ENCODE measurements around the gene CRYBG3. TPM values are rescaled to one million over a fixed set of nuclear protein-coding genes. Genes with fewer than 3 reads are reported as not detected.

The CRYBG3 gene
- polyA plus RNA-seq, 1 donor from 2014 or later, result 1.7 TPM

DNA sequence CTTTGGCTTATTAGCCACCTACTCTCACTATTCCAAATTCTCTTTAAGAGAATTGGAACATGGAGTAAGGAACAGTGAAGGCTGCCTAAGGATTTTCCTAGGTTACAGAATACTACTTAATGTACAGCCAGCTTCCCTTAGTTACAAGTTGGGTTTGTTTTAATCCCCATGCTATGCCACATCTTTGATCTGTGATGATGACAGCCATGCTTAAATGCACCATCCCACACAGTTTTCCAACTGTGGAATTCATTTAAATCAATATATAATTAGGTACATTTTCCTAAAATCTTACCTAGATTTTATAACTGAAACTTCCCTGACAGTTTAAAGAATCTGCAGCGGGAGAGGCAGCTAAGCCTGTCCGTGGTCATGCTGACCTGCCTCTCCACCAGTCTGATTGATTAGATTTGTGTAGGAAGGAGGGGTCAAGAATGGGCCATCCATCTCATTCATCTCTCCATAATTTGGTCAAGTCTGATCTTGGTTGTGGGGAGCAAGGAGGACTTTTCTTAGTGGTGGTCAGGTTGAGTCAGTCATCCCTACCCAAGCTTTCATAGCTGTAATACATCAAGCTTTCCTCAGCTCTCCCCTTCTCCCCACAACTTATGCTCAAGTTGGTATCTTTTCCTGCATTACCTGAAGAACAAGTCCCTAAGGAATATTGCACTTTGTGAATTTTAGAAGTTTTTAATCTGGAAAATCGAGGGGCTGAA, 113.3 kb downstream of the CRYBG3 start:
- H3K4me1 Mint-ChIP-seq, result no peaks in the 10 kb centered on the region
- H3K27ac Mint-ChIP-seq, result no peak overlapping the region
- H3K4me3 Mint-ChIP-seq, result no peak overlapping the region
- no peaks in the 10 kb centered on the region for H3K27me3 Mint-ChIP-seq
- H3K9me3 Mint-ChIP-seq, result no peaks in the 10 kb centered on the region
- peaks cover 5% of the 10 kb centered on the region for H3K36me3 Mint-ChIP-seq

DNA sequence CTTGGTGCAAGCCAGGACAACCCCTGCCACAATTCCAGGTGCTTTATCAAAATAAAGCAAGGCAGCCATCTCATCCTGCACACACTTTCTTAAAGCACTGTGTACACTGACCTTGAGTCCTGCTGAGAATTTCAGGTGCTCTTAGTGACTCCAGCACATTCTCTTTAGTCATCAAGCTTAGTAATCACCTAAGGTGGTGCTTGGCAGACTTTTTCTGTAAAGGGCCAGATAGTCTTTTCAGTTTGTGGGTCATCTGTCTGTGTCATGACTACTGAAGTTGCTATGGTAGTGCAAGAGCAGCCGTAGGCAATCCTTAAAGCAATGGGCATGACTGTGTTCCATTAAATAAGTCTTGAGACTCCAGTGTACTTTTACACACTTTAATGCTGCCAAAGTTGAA, 114.0 kb downstream of the CRYBG3 start:
- no peaks in the 10 kb centered on the region for H3K4me1 Mint-ChIP-seq
- H3K36me3 Mint-ChIP-seq, result peaks cover 3% of the 10 kb centered on the region
- no peak overlapping the region for H3K4me3 Mint-ChIP-seq
- H3K9me3 Mint-ChIP-seq, result no peaks in the 10 kb centered on the region
- no peaks in the 10 kb centered on the region for H3K27me3 Mint-ChIP-seq
- no peak overlapping the region for H3K27ac Mint-ChIP-seq

DNA sequence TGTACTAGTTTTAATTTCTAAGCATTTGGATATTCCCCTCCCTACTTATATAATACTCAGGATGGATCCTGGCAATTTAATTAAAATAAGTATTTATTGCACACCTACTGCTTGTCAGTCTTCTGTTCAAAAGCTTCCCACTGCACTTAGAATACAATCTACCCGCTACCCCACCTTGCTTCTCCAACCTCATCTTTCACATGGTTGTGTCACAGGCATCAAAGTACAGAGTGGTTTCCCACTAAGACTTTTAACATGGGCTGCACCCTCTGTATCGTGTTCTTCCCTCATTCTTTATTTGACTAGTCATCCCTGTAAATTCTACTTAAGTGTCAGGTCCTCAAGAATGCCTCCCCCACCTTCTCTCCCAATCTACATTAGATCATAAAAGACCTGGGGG, 115.4 kb downstream of the CRYBG3 start:
- no peaks in the 10 kb centered on the region for H3K4me1 Mint-ChIP-seq
- peaks cover 3% of the 10 kb centered on the region for H3K36me3 Mint-ChIP-seq
- peak overlapping the region in 2 of 3 donors; percentile 2 to 17 for H3K27ac Mint-ChIP-seq
- H3K9me3 Mint-ChIP-seq, result no peaks in the 10 kb centered on the region
- H3K4me3 Mint-ChIP-seq, result no peak overlapping the region
- H3K27me3 Mint-ChIP-seq, result no peaks in the 10 kb centered on the region

DNA sequence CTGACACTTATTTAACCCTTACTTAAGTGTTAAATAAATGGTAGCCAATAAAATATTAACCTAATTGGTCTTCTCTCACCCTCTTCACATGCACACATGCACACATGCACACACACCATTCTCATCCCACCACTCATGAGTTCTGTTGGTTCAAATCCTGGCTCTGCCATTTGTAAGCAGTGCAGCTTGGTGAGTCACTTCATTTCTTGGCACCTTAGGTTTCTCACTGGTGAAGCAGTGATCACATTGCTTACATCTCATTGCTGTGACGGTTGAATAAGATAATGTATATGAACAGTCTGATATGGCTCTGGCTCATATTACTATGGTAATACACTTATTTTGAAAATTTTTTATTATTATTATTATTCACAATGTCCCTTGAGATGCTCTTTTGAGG, 116.6 kb downstream of the CRYBG3 start:
- H3K4me3 Mint-ChIP-seq, result no peak overlapping the region
- no peaks in the 10 kb centered on the region for H3K9me3 Mint-ChIP-seq
- H3K27ac Mint-ChIP-seq, result peak overlapping the region in 1 of 3 donors; percentile 44
- H3K4me1 Mint-ChIP-seq, result no peaks in the 10 kb centered on the region
- H3K27me3 Mint-ChIP-seq, result no peaks in the 10 kb centered on the region
- peaks cover 5% of the 10 kb centered on the region for H3K36me3 Mint-ChIP-seq

DNA sequence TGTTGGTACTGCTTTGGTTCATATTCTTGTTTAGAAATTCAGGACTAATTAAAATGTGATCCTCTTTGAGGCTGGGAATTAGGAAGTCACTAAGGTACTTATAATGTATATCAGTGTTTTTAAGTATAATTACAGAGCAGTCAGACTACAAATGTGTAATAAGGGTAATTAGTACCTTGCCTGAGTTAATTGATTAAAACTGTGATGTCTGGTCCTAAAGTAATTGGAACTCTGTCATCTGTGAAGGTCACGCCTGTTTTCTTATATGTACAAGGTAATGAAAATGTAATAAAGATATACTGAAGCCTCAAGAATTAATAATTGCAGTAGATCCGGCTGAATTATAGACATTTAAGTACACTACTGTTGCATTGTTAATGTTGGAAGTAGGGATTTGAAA, 117.6 kb downstream of the CRYBG3 start:
- no peak overlapping the region for H3K27ac Mint-ChIP-seq
- H3K9me3 Mint-ChIP-seq, result no peaks in the 10 kb centered on the region
- peaks cover 5% of the 10 kb centered on the region for H3K36me3 Mint-ChIP-seq
- H3K27me3 Mint-ChIP-seq, result no peaks in the 10 kb centered on the region
- no peaks in the 10 kb centered on the region for H3K4me1 Mint-ChIP-seq
- H3K4me3 Mint-ChIP-seq, result no peak overlapping the region

DNA sequence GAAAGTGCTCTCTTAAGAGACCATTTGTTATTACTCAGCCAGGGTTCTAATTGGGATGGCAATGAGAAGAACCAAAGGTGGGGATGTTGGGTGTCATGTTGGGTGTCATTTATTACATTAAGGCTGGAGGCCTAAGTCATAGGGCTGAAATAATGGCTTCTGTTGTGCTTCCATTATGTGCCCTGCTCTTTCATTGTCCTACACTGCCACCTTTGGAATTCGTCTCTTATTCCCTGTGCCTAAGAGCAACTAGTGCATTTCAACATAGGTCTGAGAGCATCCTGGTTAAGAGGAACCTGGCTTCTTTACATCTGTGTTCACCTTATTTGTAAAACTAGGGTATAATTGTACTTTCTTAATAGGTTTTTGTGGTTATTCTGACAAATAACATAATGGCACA, 118.2 kb downstream of the CRYBG3 start:
- H3K9me3 Mint-ChIP-seq, result no peaks in the 10 kb centered on the region
- no peak overlapping the region for H3K4me3 Mint-ChIP-seq
- H3K36me3 Mint-ChIP-seq, result peaks cover 5% of the 10 kb centered on the region
- no peaks in the 10 kb centered on the region for H3K27me3 Mint-ChIP-seq
- no peaks in the 10 kb centered on the region for H3K4me1 Mint-ChIP-seq
- no peak overlapping the region for H3K27ac Mint-ChIP-seq

DNA sequence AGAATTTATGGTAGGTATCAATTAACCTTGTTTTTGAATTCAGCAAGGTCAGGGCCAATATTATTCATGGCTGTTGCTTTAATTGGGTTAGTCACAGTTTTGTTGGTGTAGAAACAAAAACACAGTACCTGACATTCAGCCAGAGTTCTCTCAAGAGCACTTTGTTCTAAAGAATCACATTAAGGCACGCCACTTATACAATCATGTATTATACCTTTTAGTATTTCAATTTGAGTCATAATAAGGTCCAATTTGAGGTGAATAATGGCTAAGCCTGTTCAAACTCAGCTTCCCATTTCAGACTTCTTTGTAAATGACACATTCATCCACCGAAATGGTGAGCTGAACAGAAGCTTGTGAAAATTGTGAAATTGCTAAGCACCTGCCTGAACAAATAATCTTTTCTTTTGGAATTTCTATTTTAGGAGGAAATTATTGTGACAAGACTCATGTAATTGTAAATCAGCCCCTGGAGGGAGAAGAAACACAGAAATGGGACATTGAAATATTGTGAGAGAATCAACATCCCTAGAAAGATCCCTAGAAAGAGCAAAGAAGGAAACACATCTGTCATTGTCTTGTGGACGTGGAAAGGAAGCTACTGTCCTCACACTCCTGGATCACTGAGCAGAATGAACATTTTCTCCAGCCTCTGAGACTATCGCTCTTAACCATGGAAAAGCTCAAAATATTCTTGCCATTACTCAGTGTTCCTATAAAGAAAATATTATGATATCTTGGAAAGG, 121.2 kb downstream of the CRYBG3 start:
- peaks cover 11% of the 10 kb centered on the region for H3K36me3 Mint-ChIP-seq
- no peaks in the 10 kb centered on the region for H3K27me3 Mint-ChIP-seq
- peak overlapping the region in 1 of 3 donors; percentile 42 for H3K27ac Mint-ChIP-seq
- H3K9me3 Mint-ChIP-seq, result no peaks in the 10 kb centered on the region
- H3K4me1 Mint-ChIP-seq, result no peaks in the 10 kb centered on the region
- H3K4me3 Mint-ChIP-seq, result no peak overlapping the region

DNA sequence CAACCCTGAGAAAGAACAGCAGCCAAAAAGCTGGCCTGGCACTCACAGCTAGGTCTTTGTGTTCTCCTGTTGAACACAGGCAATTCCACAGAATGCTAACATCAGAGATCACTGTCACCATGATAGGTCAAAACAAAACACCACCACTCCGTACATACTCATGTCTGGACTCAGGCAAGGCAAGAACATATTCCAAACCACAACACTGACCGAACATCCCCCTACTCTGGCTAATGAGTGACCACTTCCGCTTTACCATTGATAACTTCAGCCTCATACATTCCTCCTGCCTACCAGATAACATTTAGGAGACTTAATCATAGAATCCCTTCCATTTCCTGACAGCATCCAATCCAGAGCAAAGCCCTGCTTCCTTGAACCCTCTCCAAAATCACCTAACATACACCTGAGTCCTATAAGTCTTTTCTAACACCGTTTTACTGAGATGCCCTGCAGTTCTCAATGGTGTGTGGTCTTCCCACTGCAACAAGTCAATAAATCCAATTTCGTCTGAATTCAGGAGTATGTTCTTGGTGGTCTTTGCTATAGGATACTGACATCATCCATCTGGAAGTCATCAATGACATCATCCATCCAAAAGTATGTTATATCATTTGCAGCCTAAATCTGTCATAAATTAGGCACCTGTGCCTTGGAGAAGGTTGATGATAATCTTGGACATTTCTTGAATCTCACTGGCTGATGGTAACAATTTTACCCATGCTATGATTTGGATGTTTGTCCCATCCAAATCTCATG, 126.7 kb downstream of the CRYBG3 start:
- Mint-ChIP-seq H3K36me3 (peaks cover 29% of the 10 kb centered on the region), H3K4me3 (no peak overlapping the region), H3K9me3 (no peaks in the 10 kb centered on the region), H3K27ac (no peak overlapping the region), H3K27me3 (no peaks in the 10 kb centered on the region), H3K4me1 (no peaks in the 10 kb centered on the region)

DNA sequence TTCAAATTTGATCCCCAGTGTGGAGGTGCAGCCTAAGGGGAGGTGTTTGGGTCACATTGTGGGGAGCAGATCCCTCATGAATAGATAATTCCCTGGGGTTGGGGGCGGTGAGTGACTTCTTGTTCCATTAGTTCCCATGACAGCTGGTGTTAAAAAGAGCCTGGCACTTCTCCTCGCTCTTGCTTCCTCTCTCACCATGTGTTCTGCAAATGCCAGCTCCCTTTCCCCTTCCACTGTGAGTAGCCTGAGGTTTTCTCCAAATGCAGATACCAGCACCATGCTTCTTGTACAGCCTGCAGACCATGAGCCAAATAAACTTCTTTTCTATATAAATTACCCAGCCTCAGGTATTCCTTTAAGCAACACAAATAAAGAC, 127.3 kb downstream of the CRYBG3 start:
- no peaks in the 10 kb centered on the region for H3K27me3 Mint-ChIP-seq
- H3K36me3 Mint-ChIP-seq, result peaks cover 29% of the 10 kb centered on the region
- peak overlapping the region in 1 of 3 donors; percentile 34 for H3K27ac Mint-ChIP-seq
- H3K4me1 Mint-ChIP-seq, result no peaks in the 10 kb centered on the region
- no peak overlapping the region for H3K4me3 Mint-ChIP-seq
- H3K9me3 Mint-ChIP-seq, result no peaks in the 10 kb centered on the region

DNA sequence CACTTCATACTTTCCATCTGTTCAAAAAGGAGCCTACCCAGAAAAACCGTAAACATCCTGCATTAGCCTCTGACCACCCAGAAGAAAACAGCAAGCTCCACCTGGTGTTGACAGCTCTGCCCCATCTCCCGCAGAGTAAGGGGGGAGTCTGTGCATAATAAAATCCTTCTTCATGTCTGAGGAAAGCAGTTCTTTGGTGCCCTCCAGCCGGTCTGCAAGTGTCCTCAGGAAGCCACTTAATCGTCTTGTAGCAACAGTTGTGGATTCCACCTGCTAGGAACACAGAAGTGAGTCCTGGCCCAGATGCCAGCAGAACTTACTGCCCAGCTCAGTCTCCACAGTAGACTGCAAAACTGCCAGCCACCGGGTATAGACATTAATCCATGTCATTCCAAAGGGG, 127.9 kb downstream of the CRYBG3 start:
- H3K36me3 Mint-ChIP-seq, result peaks cover 29% of the 10 kb centered on the region
- H3K4me1 Mint-ChIP-seq, result peaks cover 0 to 5% (median 0%) of the 10 kb centered on the region in 3 donors
- H3K9me3 Mint-ChIP-seq, result no peaks in the 10 kb centered on the region
- no peak overlapping the region for H3K4me3 Mint-ChIP-seq
- H3K27ac Mint-ChIP-seq, result no peak overlapping the region
- no peaks in the 10 kb centered on the region for H3K27me3 Mint-ChIP-seq

DNA sequence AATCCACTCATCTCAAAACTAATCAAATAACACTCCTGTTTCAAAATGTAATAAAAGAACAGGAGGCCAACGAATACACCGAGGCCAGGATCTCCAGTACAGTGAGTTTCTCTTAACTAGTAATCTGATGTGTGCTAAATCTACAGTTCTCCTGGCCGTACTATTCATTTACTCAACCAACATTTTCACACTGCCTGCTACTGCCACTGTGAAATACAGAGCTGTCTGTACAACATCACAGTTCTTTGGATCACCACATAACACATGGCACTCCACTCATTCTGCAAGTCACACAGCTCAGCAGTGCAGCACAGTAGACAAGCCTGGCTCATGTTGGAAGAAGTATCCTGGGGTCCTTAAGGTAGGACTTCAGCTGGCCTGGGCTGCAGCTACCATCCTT, 128.5 kb downstream of the CRYBG3 start:
- Mint-ChIP-seq H3K9me3 (no peaks in the 10 kb centered on the region), H3K27me3 (no peaks in the 10 kb centered on the region), H3K4me3 (no peak overlapping the region), H3K27ac (no peak overlapping the region), H3K36me3 (peaks cover 31% of the 10 kb centered on the region), H3K4me1 (peaks cover 2 to 7% (median 4%) of the 10 kb centered on the region in 3 donors)

DNA sequence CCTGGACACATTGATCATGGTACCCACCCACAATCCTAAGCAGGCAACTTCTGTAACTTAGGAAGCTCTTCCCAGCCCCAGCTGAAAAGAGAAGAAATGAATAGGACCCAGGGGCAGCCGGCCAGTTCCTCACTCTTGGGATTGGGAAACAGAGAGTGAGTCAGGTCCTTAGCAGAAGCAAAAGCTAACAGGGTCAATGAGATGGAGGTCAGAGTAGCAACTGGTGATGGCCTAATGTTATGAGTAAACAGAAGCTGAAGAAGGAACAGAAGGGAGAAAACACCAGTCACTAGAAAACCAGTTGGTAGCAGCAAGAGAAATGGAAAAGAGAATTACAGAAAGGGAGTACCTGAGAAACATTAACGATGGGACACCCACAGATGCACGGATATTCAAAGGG, 130.5 kb downstream of the CRYBG3 start:
- H3K27ac Mint-ChIP-seq, result no peak overlapping the region
- H3K4me1 Mint-ChIP-seq, result peaks cover 2 to 10% (median 6%) of the 10 kb centered on the region in 3 donors

DNA sequence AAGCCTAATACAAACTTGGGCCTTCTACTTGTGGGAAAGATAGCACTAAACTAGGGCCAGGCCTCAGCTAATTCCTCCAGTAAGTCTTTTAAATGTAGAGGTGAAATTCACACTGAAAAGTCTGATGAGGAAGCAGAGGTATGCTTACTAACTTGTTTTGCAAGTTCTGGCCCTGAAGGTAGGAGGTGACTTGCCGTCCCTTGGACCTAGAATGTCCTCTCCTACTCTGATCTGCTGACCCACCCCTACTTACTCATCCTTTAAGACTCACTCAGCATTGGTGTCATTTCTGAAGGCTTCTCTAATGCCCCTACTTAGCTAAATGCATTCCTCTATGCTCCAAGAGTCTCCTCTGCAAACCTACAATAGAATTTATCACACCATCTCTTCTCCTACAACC, 131.1 kb downstream of the CRYBG3 start:
- Mint-ChIP-seq H3K4me1 (peaks cover 2 to 10% (median 6%) of the 10 kb centered on the region in 3 donors), H3K9me3 (no peaks in the 10 kb centered on the region), H3K36me3 (peaks cover 22% of the 10 kb centered on the region), H3K27me3 (no peaks in the 10 kb centered on the region), H3K4me3 (no peak overlapping the region), H3K27ac (peak overlapping the region in 1 of 3 donors; percentile 8)

More for the DNA sequence above, 130.5 kb downstream of the CRYBG3 start:
- Mint-ChIP-seq H3K27me3 (no peaks in the 10 kb centered on the region), H3K4me3 (no peak overlapping the region), H3K36me3 (peaks cover 22% of the 10 kb centered on the region), H3K9me3 (no peaks in the 10 kb centered on the region)

DNA sequence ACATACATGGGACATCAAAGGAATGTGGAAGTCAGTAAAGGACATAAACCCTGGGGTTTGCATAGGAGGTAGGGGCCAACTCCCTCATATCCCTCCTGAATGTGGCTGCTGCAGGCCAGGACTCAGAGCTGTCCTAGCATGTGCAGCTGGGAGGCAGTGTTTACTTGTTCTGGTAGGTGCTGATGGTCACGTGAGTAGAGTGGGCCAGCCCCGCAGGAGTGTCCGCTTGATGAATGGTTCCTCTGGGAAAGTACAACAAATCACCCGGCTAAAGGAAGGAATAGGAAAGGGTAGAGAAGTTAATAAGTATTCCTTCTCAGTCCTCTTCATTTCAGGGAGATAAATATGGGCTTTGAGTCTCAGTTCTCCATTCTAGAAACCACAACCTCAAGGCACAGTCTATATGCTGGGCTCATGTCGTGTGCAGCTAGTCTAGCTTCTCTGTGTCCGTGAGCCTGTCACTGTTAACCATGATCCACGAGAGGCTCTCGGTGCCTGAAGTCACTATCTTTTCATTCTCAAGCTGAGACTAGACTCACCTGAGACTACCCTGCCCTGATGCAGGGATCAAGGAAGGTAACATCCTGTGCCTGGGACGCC, 132.5 kb downstream of the CRYBG3 start:
- Mint-ChIP-seq H3K4me3 (no peak overlapping the region), H3K27ac (peak overlapping the region in 1 of 3 donors; percentile 50), H3K4me1 (peaks cover 2 to 10% (median 6%) of the 10 kb centered on the region in 3 donors), H3K27me3 (no peaks in the 10 kb centered on the region), H3K36me3 (peaks cover 19% of the 10 kb centered on the region), H3K9me3 (no peaks in the 10 kb centered on the region)

DNA sequence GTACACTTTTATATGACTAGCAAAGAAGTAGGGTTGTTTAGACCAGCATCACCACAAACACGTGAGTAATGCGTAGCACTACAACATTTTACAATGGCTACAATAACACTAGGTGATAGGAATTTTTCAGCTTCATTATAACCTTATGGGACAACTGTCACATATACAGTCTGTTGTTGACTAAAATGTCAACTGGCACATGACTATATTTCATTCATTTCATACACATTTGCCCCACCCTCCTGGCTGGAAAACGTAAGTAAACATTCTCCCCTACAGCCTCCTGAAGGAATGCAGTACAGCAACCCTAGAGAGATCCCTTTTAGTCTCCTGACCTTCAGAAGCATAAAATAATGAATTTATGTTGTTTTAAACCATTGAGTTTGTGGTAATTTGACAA, 134.2 kb downstream of the CRYBG3 start:
- H3K4me3 Mint-ChIP-seq, result no peak overlapping the region
- no peaks in the 10 kb centered on the region for H3K27me3 Mint-ChIP-seq
- no peaks in the 10 kb centered on the region for H3K9me3 Mint-ChIP-seq
- H3K27ac Mint-ChIP-seq, result no peak overlapping the region
- peaks cover 2 to 10% (median 6%) of the 10 kb centered on the region in 3 donors for H3K4me1 Mint-ChIP-seq
- peaks cover 10% of the 10 kb centered on the region for H3K36me3 Mint-ChIP-seq

All from IgD-negative memory B cell (primary cell).